GM11168 (cell line): ENCODE measurements around the gene UBIAD1.

Experiments used
- in situ Hi-C: fragments of 300-500 bp; cut with MboI; formaldehyde crosslinking; loops from one replicate; pipeline ENCODE4 v1.12.0; 2022; ENCODE audit warnings: low sequenced_read_pairs; ENCODE audit not compliant: unreplicated experiment

UBIAD1 gene

GRCh38 chr1:11335417-11336056 is 62.5 kb downstream of the UBIAD1 start:
- in situ Hi-C loops: loop anchor here (10.0 kb wide), 2 partner anchors 309 to 379 kb away; no protein-coding TSS in a partner anchor

GRCh38 chr1:11337580-11338073 is 64.6 kb downstream of the UBIAD1 start:
- in situ Hi-C loops: loop anchor here (10.0 kb wide), 2 partner anchors 307 to 377 kb away; no protein-coding TSS in a partner anchor
